HepG2 (cell line): Measurements from ENCODE around the gene DDAH2. TPM values are rescaled to one million over a fixed set of nuclear protein-coding genes. Genes with fewer than 3 reads are reported as not detected.

ENCODE experiments used
- CBFB ChIP-seq: sonication (generic); formaldehyde crosslinking; IDR thresholded peaks from 2 replicates; pipeline ENCODE4 v1.4.0; 2020; ENCODE audit warnings: missing genetic modification reagents
- CC2D1A ChIP-seq: sonication (generic); formaldehyde crosslinking; IDR thresholded peaks from 2 replicates; pipeline ENCODE4 v1.8.1; 2023; ENCODE audit warnings: mild to moderate bottlenecking, missing genetic modification reagents
- GZF1 ChIP-seq: sonication (generic); formaldehyde crosslinking; IDR thresholded peaks from 2 replicates; pipeline ENCODE4 v1.5.1; 2020; ENCODE audit warnings: mild to moderate bottlenecking, missing genetic modification reagents
- KDM3A ChIP-seq: IDR thresholded peaks from 2 replicates; pipeline ENCODE4 v1.6.1; 2018; ENCODE audit warnings: low read depth, missing compliant biosample characterization
- KDM5A ChIP-seq: fragments of 200-600 bp; sonication (generic); IDR thresholded peaks from 2 replicates; pipeline ENCODE4 v1.7.0; 2018; ENCODE audit warnings: antibody characterized with exemption, mild to moderate bottlenecking, low read length, borderline replicate concordance
- NONO ChIP-seq, 2 experiments: fragments of 450-650 bp in 1 of 2; sonication (generic) in 1 of 2; formaldehyde crosslinking in 1 of 2; IDR thresholded peaks in 1 of 2; conservative IDR thresholded peaks in 1 of 2; 2 replicates each; pipeline versions ENCODE4 v1.6.1 to v1.8.0; 2017 to 2022; ENCODE audit warnings: mild to moderate bottlenecking in 1 of 2, missing genetic modification reagents in 1 of 2, moderate library complexity in 1 of 2
- NPAS2 ChIP-seq: sonication (generic); formaldehyde crosslinking; IDR thresholded peaks from 2 replicates; pipeline ENCODE4 v1.8.0; 2022; ENCODE audit warnings: mild to moderate bottlenecking, missing genetic modification reagents, borderline replicate concordance
- SOX13 ChIP-seq, 3 experiments: fragments of 450-650 bp in 1 of 3; sonication (generic) in 1 of 3; formaldehyde crosslinking in 1 of 3; IDR thresholded peaks in 2 of 3; conservative IDR thresholded peaks in 1 of 3; 2 replicates each; pipeline versions ENCODE4 v1.5.0 to v1.6.1; 2016 to 2020; ENCODE audit warnings: antibody characterized with exemption in 1 of 3, mild to moderate bottlenecking in 1 of 3, missing compliant biosample characterization in 1 of 3, missing genetic modification reagents in 1 of 3, moderate library complexity in 1 of 3
- TOE1 ChIP-seq: sonication (generic); formaldehyde crosslinking; IDR thresholded peaks from 2 replicates; pipeline ENCODE4 v1.4.0; 2020; ENCODE audit warnings: mild to moderate bottlenecking, missing genetic modification reagents
- ZMYM3 ChIP-seq: sonication (generic); formaldehyde crosslinking; IDR thresholded peaks from 2 replicates; pipeline ENCODE4 v1.5.1; 2020; ENCODE audit warnings: mild to moderate bottlenecking, missing genetic modification reagents
- ZNF101 ChIP-seq: sonication (generic); formaldehyde crosslinking; IDR thresholded peaks from 2 replicates; pipeline ENCODE4 v1.4.0; 2020; ENCODE audit warnings: mild to moderate bottlenecking, low read depth, missing genetic modification reagents, borderline replicate concordance
- ZNF670 ChIP-seq: sonication (generic); formaldehyde crosslinking; IDR thresholded peaks from 2 replicates; pipeline ENCODE4 v1.8.0; 2022; ENCODE audit warnings: mild to moderate bottlenecking, missing genetic modification reagents, borderline replicate concordance
- polyA plus RNA-seq, 8 experiments: library from polyadenylated mRNA; depleted of rRNA in 3 of 8; stranded (reverse) in 7 of 8; unstranded in 1 of 8; fragments of >200 nt; fragmentation: Illumina TruSeq in 4 of 8; extraction: Trizol in 4 of 8; gene quantifications; 2 replicates each; pipeline versions ENCODE4 v1.2.1 to v1.2.3, GENCODE V29; 2011 to 2016; ENCODE audit warnings: low read depth in 4 of 8, missing spikeins in 1 of 8, mixed read lengths in 1 of 8; ENCODE audit not compliant: insufficient read depth in 1 of 8
- total RNA-seq, 5 experiments: library from RNA; depleted of rRNA; stranded (reverse); fragments of >200 nt; fragmentation: Illumina TruSeq; extraction: Trizol; gene quantifications; 2 replicates each; pipeline ENCODE4 v1.2.3, GENCODE V29; 2016; ENCODE audit warnings: low read depth in 1 of 5
- TF ChIP-seq, protein P1 (sequence below): sonication (generic); formaldehyde crosslinking; IDR thresholded peaks from 2 replicates; pipeline ENCODE4 v1.4.0; 2020; ENCODE audit warnings: missing genetic modification reagents
- TF ChIP-seq, protein P2 (sequence below): sonication (generic); formaldehyde crosslinking; IDR thresholded peaks from 2 replicates; pipeline ENCODE4 v1.4.0; 2020; ENCODE audit warnings: missing genetic modification reagents
- TF ChIP-seq, protein P3 (sequence below): sonication (generic); formaldehyde crosslinking; IDR thresholded peaks from 2 replicates; pipeline ENCODE4 v1.4.0; 2020; ENCODE audit warnings: missing genetic modification reagents
- TF ChIP-seq, protein P4 (sequence below): sonication (generic); formaldehyde crosslinking; conservative IDR thresholded peaks from 2 replicates; pipeline ENCODE4 v1.8.0; 2022; ENCODE audit warnings: low read depth, missing genetic modification reagents
- TF ChIP-seq, protein P5 (sequence below): sonication (generic); formaldehyde crosslinking; IDR thresholded peaks from 2 replicates; pipeline ENCODE4 v1.9.0; 2021; ENCODE audit warnings: missing genetic modification reagents, mild to moderate bottlenecking, borderline replicate concordance
- TF ChIP-seq, protein P6 (sequence below): sonication (generic); formaldehyde crosslinking; conservative IDR thresholded peaks from 2 replicates; pipeline ENCODE4 v1.5.0; 2020; ENCODE audit warnings: missing genetic modification reagents

DDAH2 gene
- total and polyA plus RNA-seq, 2 of the 13 experiments (the other 11 are each of a cell fraction or from before 2014, with no cell fraction given) = 16.4 to 21.1 TPM

DNA sequence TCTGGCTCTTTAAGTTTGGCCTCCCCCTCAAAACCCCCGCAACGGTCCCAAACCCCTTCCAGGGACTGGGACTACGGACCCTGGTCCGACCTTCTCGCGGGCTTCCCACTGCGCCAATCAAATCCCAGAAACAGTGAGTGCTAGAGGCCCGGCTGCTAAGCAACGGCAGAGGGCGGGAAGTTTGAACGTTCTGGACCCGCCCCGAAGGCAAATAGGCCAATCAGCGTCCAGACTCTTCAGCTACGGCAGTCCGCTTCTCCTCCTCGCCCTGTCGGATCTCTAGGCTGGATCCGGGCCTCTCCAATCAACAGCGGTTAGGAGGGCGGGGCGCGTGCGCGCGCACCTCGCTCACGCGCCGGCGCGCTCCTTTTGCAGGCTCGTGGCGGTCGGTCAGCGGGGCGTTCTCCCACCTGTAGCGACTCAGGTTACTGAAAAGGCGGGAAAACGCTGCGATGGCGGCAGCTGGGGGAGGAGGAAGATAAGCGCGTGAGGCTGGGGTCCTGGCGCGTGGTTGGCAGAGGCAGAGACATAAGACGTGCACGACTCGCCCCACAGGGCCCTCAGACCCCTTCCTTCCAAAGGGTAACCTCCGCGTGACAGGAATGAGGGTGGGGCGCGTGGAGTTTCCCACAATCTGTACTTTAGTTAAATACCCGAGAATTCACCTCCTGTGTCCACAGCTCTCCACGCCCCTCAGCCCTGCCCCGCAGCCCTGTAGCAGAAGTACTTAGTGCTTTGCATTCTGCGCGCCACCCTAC is 10.7 kb upstream of the DDAH2 start, which contains the start of gene MSH5 (continued):
- TF ChIP-seq, protein P1, sequence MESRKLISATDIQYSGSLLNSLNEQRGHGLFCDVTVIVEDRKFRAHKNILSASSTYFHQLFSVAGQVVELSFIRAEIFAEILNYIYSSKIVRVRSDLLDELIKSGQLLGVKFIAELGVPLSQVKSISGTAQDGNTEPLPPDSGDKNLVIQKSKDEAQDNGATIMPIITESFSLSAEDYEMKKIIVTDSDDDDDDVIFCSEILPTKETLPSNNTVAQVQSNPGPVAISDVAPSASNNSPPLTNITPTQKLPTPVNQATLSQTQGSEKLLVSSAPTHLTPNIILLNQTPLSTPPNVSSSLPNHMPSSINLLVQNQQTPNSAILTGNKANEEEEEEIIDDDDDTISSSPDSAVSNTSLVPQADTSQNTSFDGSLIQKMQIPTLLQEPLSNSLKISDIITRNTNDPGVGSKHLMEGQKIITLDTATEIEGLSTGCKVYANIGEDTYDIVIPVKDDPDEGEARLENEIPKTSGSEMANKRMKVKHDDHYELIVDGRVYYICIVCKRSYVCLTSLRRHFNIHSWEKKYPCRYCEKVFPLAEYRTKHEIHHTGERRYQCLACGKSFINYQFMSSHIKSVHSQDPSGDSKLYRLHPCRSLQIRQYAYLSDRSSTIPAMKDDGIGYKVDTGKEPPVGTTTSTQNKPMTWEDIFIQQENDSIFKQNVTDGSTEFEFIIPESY (CRISPR knock-in tag) = peak; percentile 51
- TF ChIP-seq, protein P2, sequence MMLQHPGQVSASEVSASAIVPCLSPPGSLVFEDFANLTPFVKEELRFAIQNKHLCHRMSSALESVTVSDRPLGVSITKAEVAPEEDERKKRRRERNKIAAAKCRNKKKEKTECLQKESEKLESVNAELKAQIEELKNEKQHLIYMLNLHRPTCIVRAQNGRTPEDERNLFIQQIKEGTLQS (CRISPR knock-in tag) = peak; percentile 37; the same call in 1 of the 2 replicates
- TF ChIP-seq, protein P3, sequence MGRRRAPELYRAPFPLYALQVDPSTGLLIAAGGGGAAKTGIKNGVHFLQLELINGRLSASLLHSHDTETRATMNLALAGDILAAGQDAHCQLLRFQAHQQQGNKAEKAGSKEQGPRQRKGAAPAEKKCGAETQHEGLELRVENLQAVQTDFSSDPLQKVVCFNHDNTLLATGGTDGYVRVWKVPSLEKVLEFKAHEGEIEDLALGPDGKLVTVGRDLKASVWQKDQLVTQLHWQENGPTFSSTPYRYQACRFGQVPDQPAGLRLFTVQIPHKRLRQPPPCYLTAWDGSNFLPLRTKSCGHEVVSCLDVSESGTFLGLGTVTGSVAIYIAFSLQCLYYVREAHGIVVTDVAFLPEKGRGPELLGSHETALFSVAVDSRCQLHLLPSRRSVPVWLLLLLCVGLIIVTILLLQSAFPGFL (CRISPR knock-in tag) = peak; percentile 94; the same call in 1 of the 2 replicates
- TF ChIP-seq, protein P4, sequence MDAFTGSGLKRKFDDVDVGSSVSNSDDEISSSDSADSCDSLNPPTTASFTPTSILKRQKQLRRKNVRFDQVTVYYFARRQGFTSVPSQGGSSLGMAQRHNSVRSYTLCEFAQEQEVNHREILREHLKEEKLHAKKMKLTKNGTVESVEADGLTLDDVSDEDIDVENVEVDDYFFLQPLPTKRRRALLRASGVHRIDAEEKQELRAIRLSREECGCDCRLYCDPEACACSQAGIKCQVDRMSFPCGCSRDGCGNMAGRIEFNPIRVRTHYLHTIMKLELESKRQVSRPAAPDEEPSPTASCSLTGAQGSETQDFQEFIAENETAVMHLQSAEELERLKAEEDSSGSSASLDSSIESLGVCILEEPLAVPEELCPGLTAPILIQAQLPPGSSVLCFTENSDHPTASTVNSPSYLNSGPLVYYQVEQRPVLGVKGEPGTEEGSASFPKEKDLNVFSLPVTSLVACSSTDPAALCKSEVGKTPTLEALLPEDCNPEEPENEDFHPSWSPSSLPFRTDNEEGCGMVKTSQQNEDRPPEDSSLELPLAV (CRISPR knock-in tag) = peak; percentile 93; the same call in 1 of the 2 replicates
- TF ChIP-seq CBFB = peak; percentile 47; the same call in 1 of the 2 replicates
- peak; percentile 98 for TF ChIP-seq CC2D1A (CRISPR knock-in tag)
- TF ChIP-seq ZNF670 (CRISPR knock-in tag) = peak; percentile 96; the same call in 1 of the 2 replicates
- no peak for TF ChIP-seq NONO (IDR thresholded peaks at IDR 0.05)
- TF ChIP-seq NONO (CRISPR knock-in tag; conservative IDR thresholded peaks at IDR 0.05) = peak; percentile 85
- TF ChIP-seq GZF1 (CRISPR knock-in tag) = peak; percentile 50; the same call in 1 of the 2 replicates
- TF ChIP-seq ZMYM3 = no peak; the same call in 1 of the 2 replicates
- 0 out of 2 replicates have a peak, but pooled peaks have one; percentile 61 for TF ChIP-seq KDM3A
- TF ChIP-seq SOX13 (IDR thresholded peaks at IDR 0.05) = no peak
- TF ChIP-seq SOX13 (CRISPR knock-in tag; conservative IDR thresholded peaks at IDR 0.05 in 1 of 2, IDR thresholded peaks at IDR 0.05 in 1 of 2) = peak in 1 of 2 experiments; percentile 3; a peak in 1 of 4 replicates
- TF ChIP-seq ZNF101 (CRISPR knock-in tag) = peak; percentile 91; the same call in 1 of the 2 replicates
- no peak; the same call in 1 of the 2 replicates for TF ChIP-seq TOE1 (CRISPR knock-in tag)
- peak; percentile 49; the same call in 1 of the 2 replicates for TF ChIP-seq KDM5A
- no peak for TF ChIP-seq NPAS2 (CRISPR knock-in tag)
- TF ChIP-seq, protein P5, sequence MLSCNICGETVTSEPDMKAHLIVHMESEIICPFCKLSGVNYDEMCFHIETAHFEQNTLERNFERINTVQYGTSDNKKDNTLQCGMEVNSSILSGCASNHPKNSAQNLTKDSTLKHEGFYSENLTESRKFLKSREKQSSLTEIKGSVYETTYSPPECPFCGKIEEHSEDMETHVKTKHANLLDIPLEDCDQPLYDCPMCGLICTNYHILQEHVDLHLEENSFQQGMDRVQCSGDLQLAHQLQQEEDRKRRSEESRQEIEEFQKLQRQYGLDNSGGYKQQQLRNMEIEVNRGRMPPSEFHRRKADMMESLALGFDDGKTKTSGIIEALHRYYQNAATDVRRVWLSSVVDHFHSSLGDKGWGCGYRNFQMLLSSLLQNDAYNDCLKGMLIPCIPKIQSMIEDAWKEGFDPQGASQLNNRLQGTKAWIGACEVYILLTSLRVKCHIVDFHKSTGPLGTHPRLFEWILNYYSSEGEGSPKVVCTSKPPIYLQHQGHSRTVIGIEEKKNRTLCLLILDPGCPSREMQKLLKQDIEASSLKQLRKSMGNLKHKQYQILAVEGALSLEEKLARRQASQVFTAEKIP (CRISPR knock-in tag) = no peak
- TF ChIP-seq, protein P6, sequence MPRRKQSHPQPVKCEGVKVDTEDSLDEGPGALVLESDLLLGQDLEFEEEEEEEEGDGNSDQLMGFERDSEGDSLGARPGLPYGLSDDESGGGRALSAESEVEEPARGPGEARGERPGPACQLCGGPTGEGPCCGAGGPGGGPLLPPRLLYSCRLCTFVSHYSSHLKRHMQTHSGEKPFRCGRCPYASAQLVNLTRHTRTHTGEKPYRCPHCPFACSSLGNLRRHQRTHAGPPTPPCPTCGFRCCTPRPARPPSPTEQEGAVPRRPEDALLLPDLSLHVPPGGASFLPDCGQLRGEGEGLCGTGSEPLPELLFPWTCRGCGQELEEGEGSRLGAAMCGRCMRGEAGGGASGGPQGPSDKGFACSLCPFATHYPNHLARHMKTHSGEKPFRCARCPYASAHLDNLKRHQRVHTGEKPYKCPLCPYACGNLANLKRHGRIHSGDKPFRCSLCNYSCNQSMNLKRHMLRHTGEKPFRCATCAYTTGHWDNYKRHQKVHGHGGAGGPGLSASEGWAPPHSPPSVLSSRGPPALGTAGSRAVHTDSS (CRISPR knock-in tag) = no peak
